Ovary (tissue), 9 donors: ENCODE results near the gene PNPO. TPM values are rescaled to one million over a fixed set of nuclear protein-coding genes. Genes with fewer than 3 reads are reported as not detected.

ENCODE experiments used
- DNase-seq, 5 donors: peaks; one replicate each; pipeline ENCODE4 v3.0.0-alpha.2; 2019 to 2020
- H3K27ac ChIP-seq, 2 donors: fragments of 200-600 bp; one replicate each; pipeline versions ENCODE4 v1.5.1 to v1.8.0; 2019 to 2022
- H3K27me3 ChIP-seq: fragments of 200-600 bp; one replicate; pipeline ENCODE4 v1.8.0; 2022
- H3K36me3 ChIP-seq: fragments of 200-600 bp; sonication (generic); one replicate; pipeline ENCODE4 v1.5.1; 2019
- H3K4me1 ChIP-seq: one replicate; pipeline ENCODE4 v1.8.1; 2013; ENCODE audit warnings: mild to moderate bottlenecking, moderate library complexity; ENCODE audit not compliant: insufficient read depth
- H3K4me3 ChIP-seq: fragments of 200-600 bp; sonication (generic); one replicate; pipeline ENCODE4 v1.5.1; 2017
- H3K9me3 ChIP-seq, 2 donors: fragments of 200-600 bp in 1 of 2; sonication (generic) in 1 of 2; one replicate each; pipeline versions ENCODE4 v1.5.1 to v1.8.1; 2013 to 2019; ENCODE audit warnings: mild to moderate bottlenecking in 1 of 2, moderate library complexity in 1 of 2
- EP300 ChIP-seq: sonication (generic); formaldehyde crosslinking; IDR thresholded peaks from one replicate; pipeline ENCODE4 v1.6.1; 2017; ENCODE audit warnings: antibody characterized with exemption
- POLR2A ChIP-seq: fragments of 450-650 bp; IDR thresholded peaks from one replicate; pipeline ENCODE4 v1.6.1; 2017; ENCODE audit warnings: antibody characterized with exemption, mild to moderate bottlenecking, moderate library complexity
- WGBS, 3 donors: extraction: QIAGEN DNeasy Blood & Tissue Kit in 1 of 3; methylation state at CpG; one replicate each; pipeline versions ENCODE4 v1.1.5 to v1.1.7; 2013 to 2017; 5-methylcytosine and 5-hydroxymethylcytosine counted together
- intact Hi-C, 4 donors: fragments of 100-400 bp; cut with DNase I; formaldehyde crosslinking; loops; one replicate each; pipeline versions ENCODE4 v1.11.0 to v1.15.1; 2022 to 2023
- polyA plus RNA-seq, 2 donors: library from polyadenylated mRNA; stranded (reverse); fragments of 200-250 nt in 1 of 2; fragments of 350-450 nt in 1 of 2; fragmentation: Illumina TruSeq in 1 of 2; extraction: RNeasy Lipid Tissue Mini Kit (QIAGEN cat#74804) in 1 of 2; gene quantifications; one replicate each; pipeline ENCODE4 v1.2.3, GENCODE V29; 2013 to 2014
- total RNA-seq, 7 donors: library from RNA; depleted of rRNA in 2 of 7; stranded (reverse); fragments of >200 nt in 2 of 7; fragmentation: NEBNext Ultra II Directional in 3 of 7; extraction: Animal tissue kit (Norgen Biotek cat#: 25700) in 3 of 7; gene quantifications; one replicate each; pipeline versions ENCODE4 v1.1.0 to v1.2.4, GENCODE V29; 2016 to 2023
- TF ChIP-seq, protein P1 (sequence below), 3 donors: fragments of 450-650 bp in 2 of 3; fragments of 200-600 bp in 1 of 3; IDR thresholded peaks; one replicate each; pipeline versions ENCODE4 v1.5.1 to v1.8.0; 2016 to 2022; ENCODE audit warnings: antibody characterized with exemption in 3 of 3, mild to moderate bottlenecking in 1 of 3
- donor health status: DM: no; HTN: no; CAD: no; lungs with moderate emphysema.
- donor health status: DM: no; HTN: no; CAD: no.
- donor health status: Bipolar disorder and iron deficiency.
- donor health status: DM: yes; HTN: yes; CAD: no.
- donor health status: DM: no; HTN: no; CAD: no.
- donor health status: DM: yes; HTN: yes; CAD: no.

Gene PNPO
- total and polyA plus RNA-seq, 9 donors: 6.1 to 32.4 (median 21.8) TPM

- Histone ChIP-seq H3K36me3 (no peaks in the 10 kb centered on the region), H3K27me3 (no peaks in the 10 kb centered on the region), H3K4me3 (no peak overlapping the region), H3K27ac (no peak overlapping the region), H3K9me3 (no peaks in the 10 kb centered on the region), H3K4me1 (peaks cover 13% of the 10 kb centered on the region)
- WGBS, 3 donors: 78 to 82% (median 82%) methylated on average over 8 of the region's 8 CpGs
- intact Hi-C loops: loop anchor here in 3 of 4 donors (5.0 to 10.0 kb wide), 2 partner anchors 50 to 72 kb away; partner anchors contain the start of gene SP2 (in 1 of the 3)
- no peak for DNase-seq
- TF ChIP-seq, protein P1, sequence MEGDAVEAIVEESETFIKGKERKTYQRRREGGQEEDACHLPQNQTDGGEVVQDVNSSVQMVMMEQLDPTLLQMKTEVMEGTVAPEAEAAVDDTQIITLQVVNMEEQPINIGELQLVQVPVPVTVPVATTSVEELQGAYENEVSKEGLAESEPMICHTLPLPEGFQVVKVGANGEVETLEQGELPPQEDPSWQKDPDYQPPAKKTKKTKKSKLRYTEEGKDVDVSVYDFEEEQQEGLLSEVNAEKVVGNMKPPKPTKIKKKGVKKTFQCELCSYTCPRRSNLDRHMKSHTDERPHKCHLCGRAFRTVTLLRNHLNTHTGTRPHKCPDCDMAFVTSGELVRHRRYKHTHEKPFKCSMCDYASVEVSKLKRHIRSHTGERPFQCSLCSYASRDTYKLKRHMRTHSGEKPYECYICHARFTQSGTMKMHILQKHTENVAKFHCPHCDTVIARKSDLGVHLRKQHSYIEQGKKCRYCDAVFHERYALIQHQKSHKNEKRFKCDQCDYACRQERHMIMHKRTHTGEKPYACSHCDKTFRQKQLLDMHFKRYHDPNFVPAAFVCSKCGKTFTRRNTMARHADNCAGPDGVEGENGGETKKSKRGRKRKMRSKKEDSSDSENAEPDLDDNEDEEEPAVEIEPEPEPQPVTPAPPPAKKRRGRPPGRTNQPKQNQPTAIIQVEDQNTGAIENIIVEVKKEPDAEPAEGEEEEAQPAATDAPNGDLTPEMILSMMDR (IDR thresholded peaks at IDR 0.05): no peak
- TF ChIP-seq POLR2A (no peak), EP300 (no peak)
Observed at GRCh38 chr17:47945080-47945479, 3.7 kb downstream of the PNPO start.

GRCh38 chr17:47945529-47946508, 4.4 kb downstream of the PNPO start:
- Histone ChIP-seq H3K9me3 (no peaks in the 10 kb centered on the region), H3K4me1 (peaks cover 12% of the 10 kb centered on the region), H3K4me3 (no peak overlapping the region), H3K36me3 (no peaks in the 10 kb centered on the region), H3K27ac (no peak overlapping the region), H3K27me3 (no peaks in the 10 kb centered on the region)
- no peak for DNase-seq
- intact Hi-C loops: loop anchor here in 3 of 4 donors (5.0 to 10.0 kb wide), 2 partner anchors 51 to 71 kb away; partner anchors contain the start of gene SP2 (in 1 of the 3)
- TF ChIP-seq POLR2A (no peak), EP300 (no peak)
- TF ChIP-seq, protein P1 (IDR thresholded peaks at IDR 0.05): no peak
- 84 to 87% (median 85%) methylated on average over 10 of the region's 10 CpGs for WGBS, 3 donors

DNA sequence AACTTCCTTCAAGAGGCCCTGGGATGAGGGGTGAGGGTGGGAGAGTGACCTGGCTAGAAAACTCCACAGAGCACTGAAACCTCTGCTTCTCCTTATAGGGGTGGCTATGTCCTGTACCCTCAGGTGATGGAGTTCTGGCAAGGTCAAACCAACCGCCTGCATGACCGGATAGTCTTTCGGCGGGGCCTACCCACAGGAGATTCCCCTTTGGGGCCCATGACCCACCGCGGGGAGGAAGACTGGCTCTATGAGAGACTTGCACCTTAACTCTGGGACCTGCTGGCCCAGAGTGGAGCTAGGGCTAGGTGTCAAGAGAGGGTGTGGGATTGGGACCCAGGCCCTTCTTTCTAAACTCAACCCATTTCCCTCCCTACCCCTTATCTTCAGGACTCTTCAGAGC, 5.1 kb downstream of the PNPO start:
- Histone ChIP-seq H3K27ac (no peak overlapping the region), H3K4me1 (peaks cover 9% of the 10 kb centered on the region), H3K4me3 (no peak overlapping the region), H3K9me3 (no peaks in the 10 kb centered on the region), H3K36me3 (no peaks in the 10 kb centered on the region), H3K27me3 (no peaks in the 10 kb centered on the region)
- DNase-seq: no peak
- WGBS, 3 donors: 88 to 93% (median 88%) methylated on average over 6 of the region's 6 CpGs
- no peak for TF ChIP-seq EP300
- TF ChIP-seq POLR2A: no peak
- TF ChIP-seq, protein P1 (IDR thresholded peaks at IDR 0.05): no peak
- intact Hi-C loops: loop anchor here in 3 of 4 donors (5.0 to 10.0 kb wide), 2 partner anchors 52 to 71 kb away; partner anchors contain the start of gene SP2 (in 1 of the 3)

DNA sequence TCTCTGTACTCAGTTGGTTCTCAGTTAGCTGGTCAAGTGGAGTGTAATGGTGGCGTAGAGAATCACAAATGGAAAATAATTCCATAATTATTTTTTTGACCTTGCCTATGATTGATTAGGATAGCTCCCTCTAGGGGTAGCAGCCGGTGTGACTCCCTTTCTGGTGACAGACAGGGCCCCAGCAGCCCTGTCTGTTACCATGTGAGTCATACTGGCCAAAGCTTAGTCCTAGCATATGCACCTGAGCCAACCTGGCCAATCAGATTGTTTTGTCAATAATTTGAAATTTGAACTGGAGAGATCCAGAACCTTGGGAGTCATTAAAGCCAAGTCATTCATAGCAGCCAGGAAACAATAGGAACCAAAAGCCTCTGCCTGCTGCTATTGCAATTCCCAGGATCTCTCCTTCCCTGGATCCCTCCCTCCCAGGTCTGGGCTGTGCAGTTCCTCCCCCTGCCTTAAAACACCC, 5.6 kb downstream of the PNPO start:
- Histone ChIP-seq H3K27me3 (no peaks in the 10 kb centered on the region), H3K4me3 (no peak overlapping the region), H3K36me3 (no peaks in the 10 kb centered on the region), H3K4me1 (peaks cover 9% of the 10 kb centered on the region), H3K9me3 (no peaks in the 10 kb centered on the region), H3K27ac (no peak overlapping the region)
- 22 to 32% (median 26%) methylated on average over 2 of the region's 2 CpGs for WGBS, 3 donors
- peak in 1 of 5 donors; percentile 62 for DNase-seq
- TF ChIP-seq, protein P1 (IDR thresholded peaks at IDR 0.05): peak; percentile 32 to 41 (median 37)
- no peak for TF ChIP-seq EP300
- intact Hi-C loops: loop anchor here in 3 of 4 donors (5.0 to 10.0 kb wide), 2 partner anchors 52 to 70 kb away; partner anchors contain the start of gene SP2 (in 1 of the 3)
